AG04449 (cell line): ENCODE data around the gene LRRC3C.
"Not testable (repeated sequence)": the region's sequence is repeated elsewhere in the genome, so short reads cannot be mapped to it uniquely, and the experiment has no call there.

Experiments
- CTCF ChIA-PET: fragments of 350-600 bp; formaldehyde crosslinking; extraction: SDS; loops from one replicate; lab custom pipeline; 2021; ENCODE audit warnings: antibody characterized with exemption; lab: Yijun Ruan, JAX
- POLR2A ChIA-PET: fragments of 400-600, 350-600 bp; formaldehyde crosslinking; extraction: SDS; loops from one replicate; lab custom pipeline; 2020; ENCODE audit warnings: antibody characterized with exemption, inconsistent platforms; lab: Yijun Ruan, JAX
- DNase-seq: peaks from one replicate; pipeline ENCODE4 v3.0.0-alpha.2; 2010; ENCODE audit warnings: low read depth, low spot score
- H3K4me3 ChIP-seq: 2 replicates; pipeline ENCODE4 v1.5.1; 2011; ENCODE audit warnings: low read depth, mild to moderate bottlenecking, control low read depth, low read length
- TF ChIP-seq, protein P1 (sequence below): IDR thresholded peaks from one replicate; pipeline ENCODE4 v1.5.1; 2011; ENCODE audit warnings: mild to moderate bottlenecking, moderate library complexity, low read length, control low read depth, inconsistent platforms; ENCODE audit not compliant: insufficient read depth; ENCODE audit errors: missing control alignments

LRRC3C gene

GRCh38 chr17:39927101-39927928 is at the start of gene LRRC3C, which contains the start of gene ORMDL3:
TSS of gene LRRC3C (plus strand) at chr17:39927732. CDS start at chr17:39941524, 13,792 bp downstream.
TSS of gene ORMDL3 (minus strand) at chr17:39927601. CDS start at chr17:39924203, 3,398 bp downstream.
- ChIA-PET CTCF (interaction anchor here (0.6 to 1.9 kb wide), 6 partner anchors 12 to 53 kb away, joined by 3 to 11 read pairs (median 4); partner anchors contain the start of gene PSMD3), POLR2A (interaction anchor here (0.6 kb wide), 1 partner anchor 52 kb away, joined by 4 read pairs; no protein-coding TSS in a partner anchor)
- TF ChIP-seq, protein P1, sequence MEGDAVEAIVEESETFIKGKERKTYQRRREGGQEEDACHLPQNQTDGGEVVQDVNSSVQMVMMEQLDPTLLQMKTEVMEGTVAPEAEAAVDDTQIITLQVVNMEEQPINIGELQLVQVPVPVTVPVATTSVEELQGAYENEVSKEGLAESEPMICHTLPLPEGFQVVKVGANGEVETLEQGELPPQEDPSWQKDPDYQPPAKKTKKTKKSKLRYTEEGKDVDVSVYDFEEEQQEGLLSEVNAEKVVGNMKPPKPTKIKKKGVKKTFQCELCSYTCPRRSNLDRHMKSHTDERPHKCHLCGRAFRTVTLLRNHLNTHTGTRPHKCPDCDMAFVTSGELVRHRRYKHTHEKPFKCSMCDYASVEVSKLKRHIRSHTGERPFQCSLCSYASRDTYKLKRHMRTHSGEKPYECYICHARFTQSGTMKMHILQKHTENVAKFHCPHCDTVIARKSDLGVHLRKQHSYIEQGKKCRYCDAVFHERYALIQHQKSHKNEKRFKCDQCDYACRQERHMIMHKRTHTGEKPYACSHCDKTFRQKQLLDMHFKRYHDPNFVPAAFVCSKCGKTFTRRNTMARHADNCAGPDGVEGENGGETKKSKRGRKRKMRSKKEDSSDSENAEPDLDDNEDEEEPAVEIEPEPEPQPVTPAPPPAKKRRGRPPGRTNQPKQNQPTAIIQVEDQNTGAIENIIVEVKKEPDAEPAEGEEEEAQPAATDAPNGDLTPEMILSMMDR = no peak
- H3K4me3 ChIP-seq = peak within 1 kb of the TSS; percentile 82
- peak; percentile 41 for DNase-seq

DNA sequence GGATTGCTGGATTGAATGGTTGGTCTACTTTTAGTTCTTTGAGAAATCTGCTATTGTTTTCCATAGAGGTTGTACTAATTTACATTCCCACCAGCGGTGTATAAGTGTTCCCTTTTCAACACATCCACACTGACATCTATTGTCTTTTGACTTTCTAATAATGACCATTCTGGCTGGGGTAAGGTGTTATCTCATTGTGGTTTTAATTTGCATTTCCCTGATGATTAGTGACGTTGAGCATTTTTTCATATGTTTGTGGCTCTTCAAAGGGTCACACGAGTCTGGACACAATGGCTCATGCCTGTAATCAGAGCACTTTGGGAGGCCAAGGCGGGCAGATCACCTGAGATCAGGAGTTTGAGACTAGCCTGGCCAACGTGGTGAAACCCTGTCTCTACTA is 41.4 kb upstream of the LRRC3C start:
- POLR2A ChIA-PET, H3K4me3 ChIP-seq, DNase-seq: not testable (repeated sequence)
- CTCF ChIA-PET = interaction anchor here (3.4 kb wide), 1 partner anchor 13 kb away, joined by 24 read pairs; no protein-coding TSS in a partner anchor

DNA sequence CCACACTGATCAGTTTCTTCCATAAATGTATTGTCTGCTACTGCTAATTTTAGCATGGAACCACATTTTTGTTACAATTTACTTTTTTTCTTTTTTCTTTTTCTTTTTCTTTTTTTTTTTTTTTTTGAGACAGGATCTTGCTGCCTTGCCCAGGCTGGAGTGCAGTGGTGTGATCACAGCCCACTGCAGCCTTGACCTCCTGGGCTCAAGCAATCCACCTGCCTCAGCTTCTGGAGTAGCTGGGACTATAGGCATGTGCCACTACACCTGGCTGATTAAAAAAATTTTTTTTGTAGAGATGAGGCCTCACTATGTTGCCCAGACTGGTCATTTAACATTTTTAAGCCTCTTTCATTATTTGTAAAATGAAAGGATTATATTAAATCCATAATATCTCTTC is 40.5 kb upstream of the LRRC3C start:
- ChIA-PET CTCF (no interaction called here), POLR2A (no interaction called here)
- no peak overlapping the region for H3K4me3 ChIP-seq
- DNase-seq = no peak
- TF ChIP-seq, protein P1 = no peak

- no peak for DNase-seq
- ChIA-PET CTCF (no interaction called here), POLR2A (no interaction called here)
- TF ChIP-seq, protein P1 = no peak
- H3K4me3 ChIP-seq = no peak overlapping the region
Observed at GRCh38 chr17:39889200-39889599, 38.3 kb upstream of the LRRC3C start.

- CTCF ChIA-PET = interaction anchor here (1.0 to 2.6 kb wide), 4 partner anchors 22 to 274 kb away, joined by 3 to 8 read pairs (median 5); partner anchors contain the start of gene PSMD3
- H3K4me3 ChIP-seq = no peak overlapping the region
- TF ChIP-seq, protein P1 = no peak
- no peak for DNase-seq
- POLR2A ChIA-PET = interaction anchor here (0.6 to 1.4 kb wide), 2 partner anchors 10 to 14 kb away, joined by 3 read pairs; no protein-coding TSS in a partner anchor
Observed at GRCh38 chr17:39894681-39895376, 32.7 kb upstream of the LRRC3C start.

- TF ChIP-seq, protein P1 = no peak
- no peak overlapping the region for H3K4me3 ChIP-seq
- ChIA-PET POLR2A (no interaction called here), CTCF (no interaction called here)
- no peak for DNase-seq
Observed at GRCh38 chr17:39898088-39898487, 29.4 kb upstream of the LRRC3C start.
